ENCODE data around the gene NPW. TPM values are rescaled to one million over a fixed set of nuclear protein-coding genes. Genes with fewer than 3 reads are reported as not detected.

The NPW gene
- total and polyA plus RNA-seq, 9 of the 15 experiments (the other 6 are each of a cell fraction or from before 2014, with no cell fraction given): 0.14 to 4.0 (median 2.6) TPM; not detected in 4

GRCh38 chr16:1991948-1992703 is 27.5 kb upstream of the NPW start (continued):
- TF ChIP-seq THRA (IDR thresholded peaks at IDR 0.05) (no peak), FOS (IDR thresholded peaks at IDR 0.05; ENCODE audit: extremely low read depth, insufficient read length) (no peak), NRF1 (conservative IDR thresholded peaks at IDR 0.05 in 1 of 2, IDR thresholded peaks at IDR 0.05 in 1 of 2) (peak; percentile 76 to 83), ATF6 (CRISPR knock-in tag; IDR thresholded peaks at IDR 0.05) (peak; percentile 95; the same call in 1 of the 2 replicates), BHLHE40 (IDR thresholded peaks at IDR 0.05; ENCODE audit: low read length) (no peak), NONO (IDR thresholded peaks at IDR 0.05; ENCODE audit: low read depth in 2 of 2, low read length in 1 of 2) (peak in 1 of 2 experiments; percentile 80; a peak in 2 of 4 replicates), CBFA2T3 (IDR thresholded peaks at IDR 0.05) (no peak), NFE2L1 (tag; IDR thresholded peaks at IDR 0.05; ENCODE audit: borderline replicate concordance, low read depth) (no peak), SMAD1 (IDR thresholded peaks at IDR 0.05; ENCODE audit: low read depth, low read length, partially characterized antibody) (no peak), MAFK (IDR thresholded peaks at IDR 0.05; ENCODE audit: low read length) (no peak), AFF1 (IDR thresholded peaks at IDR 0.05; ENCODE audit: low read depth in 1 of 2, partially characterized antibody in 2 of 2) (no peak), ZNF764 (CRISPR knock-in tag; IDR thresholded peaks at IDR 0.05; ENCODE audit: low read depth) (no peak), SRSF1 (IDR thresholded peaks at IDR 0.05; ENCODE audit: low read depth, low read length) (no peak), NBN (IDR thresholded peaks at IDR 0.05; ENCODE audit: low read depth) (peak; percentile 40; the same call in 1 of the 2 replicates), CHCHD3 (CRISPR knock-in tag; IDR thresholded peaks at IDR 0.05) (no peak), PURB (CRISPR knock-in tag; IDR thresholded peaks at IDR 0.05; ENCODE audit: low read depth) (no peak), SMARCE1 (IDR thresholded peaks at IDR 0.05) (no peak), FOXP4 (CRISPR knock-in tag; IDR thresholded peaks at IDR 0.05; ENCODE audit: borderline replicate concordance) (no peak), CSDE1 (IDR thresholded peaks at IDR 0.05) (no peak; a peak in 1 of 4 replicates)

Measured in K562 (cell line).